Activated CD4-positive, alpha-beta T cell treated with anti-CD3 and anti-CD28 coated beads, Interleukin-2, amount 50 U/mL, for 24 hours (primary cell): Measurements from ENCODE around the gene RUNX2.

Source experiments
- DNase-seq, 2 donors: peaks; one replicate each; pipeline ENCODE4 v3.0.0-alpha.2; 2020; ENCODE audit warnings: low read depth in 1 of 2, low spot score in 1 of 2

RUNX2 gene

GRCh38 chr6:45637611-45638257 lies 309.6 kb downstream of the RUNX2 start:
- no peak for DNase-seq

- no peak for DNase-seq
Observed at GRCh38 chr6:45640081-45640491, 312.0 kb downstream of the RUNX2 start.

- DNase-seq = no peak
Observed at GRCh38 chr6:45640811-45641210, 312.7 kb downstream of the RUNX2 start.

- no peak for DNase-seq
Observed at GRCh38 chr6:45642331-45643125, 314.4 kb downstream of the RUNX2 start.

GRCh38 chr6:45643126-45643525 lies 315.0 kb downstream of the RUNX2 start:
- no peak for DNase-seq

- no peak for DNase-seq
Observed at GRCh38 chr6:45644720-45645119, 316.6 kb downstream of the RUNX2 start.

- no peak for DNase-seq
Observed at GRCh38 chr6:45645302-45645701, 317.2 kb downstream of the RUNX2 start.

GRCh38 chr6:45647341-45648261 lies 319.5 kb downstream of the RUNX2 start:
- no peak for DNase-seq

GRCh38 chr6:45648262-45648620 lies 320.1 kb downstream of the RUNX2 start:
- DNase-seq = no peak

GRCh38 chr6:45650524-45651135 lies 322.5 kb downstream of the RUNX2 start:
- DNase-seq = no peak

- DNase-seq = no peak
Observed at GRCh38 chr6:45651301-45651700, 323.2 kb downstream of the RUNX2 start.

GRCh38 chr6:45652416-45652815 lies 324.3 kb downstream of the RUNX2 start:
- DNase-seq = no peak

- no peak for DNase-seq
Observed at GRCh38 chr6:45653117-45653883, 325.2 kb downstream of the RUNX2 start.

- no peak for DNase-seq
Observed at GRCh38 chr6:45654673-45655072, 326.5 kb downstream of the RUNX2 start.

- DNase-seq = no peak
Observed at GRCh38 chr6:45655745-45656476, 327.8 kb downstream of the RUNX2 start.

- no peak for DNase-seq
Observed at GRCh38 chr6:45657226-45657625, 329.1 kb downstream of the RUNX2 start.

GRCh38 chr6:45658400-45658799 lies 330.3 kb downstream of the RUNX2 start:
- DNase-seq = no peak

GRCh38 chr6:45658958-45659357 lies 330.8 kb downstream of the RUNX2 start:
- no peak for DNase-seq

GRCh38 chr6:45661661-45662060 lies 333.5 kb downstream of the RUNX2 start:
- no peak for DNase-seq
